Gastroesophageal sphincter (tissue), 4 donors: Measurements from ENCODE around the gene ATAD3A. TPM values are rescaled to one million over a fixed set of nuclear protein-coding genes. Genes with fewer than 3 reads are reported as not detected.

Source experiments
- ATAC-seq: fragments of 150-250 bp; one replicate; pipeline ENCODE4 v1.9.1; 2016; ENCODE audit warnings: mild to moderate bottlenecking, moderate library complexity
- H3K27ac ChIP-seq, 4 donors: fragments of 200-600 bp; sonication (generic) in 3 of 4; 1 replicate in 3 of 4; 2 replicates in 1 of 4; pipeline ENCODE4 v1.5.1; 2016 to 2019
- H3K27me3 ChIP-seq: fragments of 200-600 bp; sonication (generic); one replicate; pipeline ENCODE4 v1.5.1; 2019
- H3K36me3 ChIP-seq, 2 donors: fragments of 200-600 bp; sonication (generic); one replicate each; pipeline ENCODE4 v1.5.1; 2019; ENCODE audit warnings: control low read depth in 1 of 2
- H3K4me1 ChIP-seq, 3 donors: fragments of 200-600 bp; sonication (generic); 1 replicate in 2 of 3; 2 replicates in 1 of 3; pipeline ENCODE4 v1.5.1; 2016 to 2019; ENCODE audit warnings: control low read depth in 2 of 3
- H3K4me3 ChIP-seq, 2 donors: fragments of 200-600 bp; sonication (generic); one replicate each; pipeline ENCODE4 v1.5.1; 2019; ENCODE audit warnings: mild to moderate bottlenecking in 1 of 2, moderate library complexity in 1 of 2
- H3K9me3 ChIP-seq, 3 donors: fragments of 200-600 bp; sonication (generic); one replicate each; pipeline ENCODE4 v1.5.1; 2017 to 2019; ENCODE audit warnings: control low read depth in 2 of 3
- CTCF ChIP-seq, 4 experiments: fragments of 200-600 bp in 2 of 4; fragments of 450-650 bp in 2 of 4; sonication (generic) in 1 of 4; IDR thresholded peaks; one replicate each; pipeline ENCODE4 v1.5.1; 2017 to 2019; ENCODE audit warnings: antibody characterized with exemption in 4 of 4, mild to moderate bottlenecking in 2 of 4, moderate library complexity in 2 of 4
- EP300 ChIP-seq: sonication (generic); formaldehyde crosslinking; IDR thresholded peaks from one replicate; pipeline ENCODE4 v1.6.1; 2017; ENCODE audit warnings: antibody characterized with exemption, mild to moderate bottlenecking
- POLR2A ChIP-seq, 2 donors: fragments of 450-650 bp; IDR thresholded peaks; one replicate each; pipeline ENCODE4 v1.6.1; 2017; ENCODE audit warnings: antibody characterized with exemption in 2 of 2, mild to moderate bottlenecking in 2 of 2, moderate library complexity in 1 of 2
- POLR2AphosphoS5 ChIP-seq: sonication (generic); formaldehyde crosslinking; IDR thresholded peaks from one replicate; pipeline ENCODE4 v1.6.1; 2017; ENCODE audit warnings: antibody characterized with exemption
- WGBS, 2 donors: methylation state at CpG; one replicate each; pipeline ENCODE4 v1.1.5; 2018; ENCODE audit warnings: low coverage in 1 of 2; 5-methylcytosine and 5-hydroxymethylcytosine counted together
- total RNA-seq, 4 donors: library from RNA; depleted of rRNA; stranded (reverse); fragments of >200 nt; gene quantifications; one replicate each; pipeline ENCODE4 v1.1.0, GENCODE V29; 2016

The ATAD3A gene
- total RNA-seq, 4 donors from 2014 or later = 14.9 to 32.9 (median 19.1) TPM

- WGBS, 2 donors = no CpG with 5 or more reads among the region's 66 CpGs
- no peaks in the 10 kb centered on the region for H3K9me3 ChIP-seq
- peak overlapping the region; percentile 6 to 82 (median 74) for H3K27ac ChIP-seq
- peak; percentile 22 for ATAC-seq
- H3K27me3 ChIP-seq = no peaks in the 10 kb centered on the region
- TF ChIP-seq POLR2AphosphoS5 (no peak), EP300 (no peak), POLR2A (IDR thresholded peaks at IDR 0.05) (no peak), CTCF (IDR thresholded peaks at IDR 0.05) (no peak)
- H3K4me1 ChIP-seq = peaks cover 0 to 52% (median 14%) of the 10 kb centered on the region in 3 donors
- peaks cover 0 to 39% of the 10 kb centered on the region in 2 donors for H3K36me3 ChIP-seq
- peak overlapping the region; percentile 72 to 87 for H3K4me3 ChIP-seq
Observed at GRCh38 chr1:1539310-1540089, 27.5 kb downstream of the ATAD3A start.

- Histone ChIP-seq H3K27me3 (no peaks in the 10 kb centered on the region), H3K4me3 (peak within 1 kb of the TSS; percentile 72 to 87), H3K9me3 (no peaks in the 10 kb centered on the region), H3K4me1 (peaks cover 0 to 52% (median 14%) of the 10 kb centered on the region in 3 donors), H3K36me3 (peaks cover 0 to 31% of the 10 kb centered on the region in 2 donors), H3K27ac (peak within 1 kb of the TSS; percentile 16 to 82 (median 74))
- ATAC-seq = peak; percentile 87
- TF ChIP-seq POLR2A (IDR thresholded peaks at IDR 0.05) = no peak
- no peak for TF ChIP-seq EP300
- no peak for TF ChIP-seq POLR2AphosphoS5
- TF ChIP-seq CTCF (IDR thresholded peaks at IDR 0.05) = no peak
- no CpG with 5 or more reads among the region's 100 CpGs for WGBS, 2 donors
Observed at GRCh38 chr1:1540090-1540817, 28.3 kb downstream of the ATAD3A start, which contains the start of gene TMEM240. TSS of gene TMEM240 (minus strand) at chr1:1540624. CDS start at chr1:1540346, 278 bp downstream.

GRCh38 chr1:1540818-1541628 is 29.1 kb downstream of the ATAD3A start:
- WGBS, 2 donors = 87% methylated on average over 3 of the region's 53 CpGs; no CpG with 5 or more reads in 1 of the 2 donors
- H3K36me3 ChIP-seq = peaks cover 0 to 31% of the 10 kb centered on the region in 2 donors
- H3K4me3 ChIP-seq = peak overlapping the region; percentile 72 to 87
- TF ChIP-seq EP300 (no peak), POLR2AphosphoS5 (no peak), POLR2A (IDR thresholded peaks at IDR 0.05) (no peak), CTCF (IDR thresholded peaks at IDR 0.05) (no peak)
- peak; percentile 39 for ATAC-seq
- no peaks in the 10 kb centered on the region for H3K27me3 ChIP-seq
- peak overlapping the region; percentile 16 to 82 (median 74) for H3K27ac ChIP-seq
- H3K9me3 ChIP-seq = no peaks in the 10 kb centered on the region
- peaks cover 0 to 51% (median 14%) of the 10 kb centered on the region in 3 donors for H3K4me1 ChIP-seq

- 71 to 77% methylated on average over 6 to 8 of the region's 37 CpGs for WGBS, 2 donors
- ATAC-seq = no peak
- no peaks in the 10 kb centered on the region for H3K27me3 ChIP-seq
- TF ChIP-seq EP300 = no peak
- no peak for TF ChIP-seq POLR2A (IDR thresholded peaks at IDR 0.05)
- no peak for TF ChIP-seq CTCF (IDR thresholded peaks at IDR 0.05)
- no peak for TF ChIP-seq POLR2AphosphoS5
- no peak overlapping the region for H3K4me3 ChIP-seq
- peaks cover 0 to 36% of the 10 kb centered on the region in 2 donors for H3K36me3 ChIP-seq
- H3K27ac ChIP-seq = no peak overlapping the region
- peaks cover 0 to 40% (median 14%) of the 10 kb centered on the region in 3 donors for H3K4me1 ChIP-seq
- no peaks in the 10 kb centered on the region for H3K9me3 ChIP-seq
Observed at GRCh38 chr1:1541956-1542765, 30.2 kb downstream of the ATAD3A start.
